Uterus (tissue), 2 donors: ENCODE results near the gene ZCCHC10.

Experiments used
- CTCF ChIP-seq, 4 experiments: fragments of 200-600 bp in 2 of 4; fragments of 450-650 bp in 2 of 4; sonication (generic) in 2 of 4; IDR thresholded peaks; one replicate each; pipeline ENCODE4 v1.5.1; 2016 to 2019; ENCODE audit warnings: antibody characterized with exemption in 4 of 4, mild to moderate bottlenecking in 2 of 4, moderate library complexity in 1 of 4
- POLR2A ChIP-seq, 2 donors: fragments of 450-650 bp; IDR thresholded peaks; one replicate each; pipeline ENCODE4 v1.6.1; 2016; ENCODE audit warnings: antibody characterized with exemption in 2 of 2, mild to moderate bottlenecking in 1 of 2, moderate library complexity in 1 of 2

- TF ChIP-seq POLR2A (IDR thresholded peaks at IDR 0.05) (no peak), CTCF (IDR thresholded peaks at IDR 0.05) (no peak)
Measured at GRCh38 chr5:132998556-132998955, 27.8 kb downstream of the ZCCHC10 start.
